Panc1 (cell line): ENCODE data around the gene FOXN1.

ENCODE experiments used
- POLR2AphosphoS5 ChIP-seq: IDR thresholded peaks from 2 replicates; pipeline ENCODE4 v1.6.1; 2012; ENCODE audit warnings: mild to moderate bottlenecking, low read depth, low read length, moderate library complexity
- TCF7L2 ChIP-seq: IDR thresholded peaks from 2 replicates; pipeline ENCODE4 v1.6.1; 2011; ENCODE audit warnings: mild to moderate bottlenecking, low read depth, low read length, inconsistent platforms
- TF ChIP-seq, protein P1 (sequence below): fragments of 450-650 bp; IDR thresholded peaks from 2 replicates; pipeline ENCODE4 v1.5.1; 2017; ENCODE audit warnings: mild to moderate bottlenecking
- TF ChIP-seq, protein P2 (sequence below), 2 experiments: IDR thresholded peaks; 2 replicates each; pipeline ENCODE4 v1.6.1; 2011 to 2012; ENCODE audit warnings: low read depth in 2 of 2, control low read depth in 1 of 2, low read length in 1 of 2, mild to moderate bottlenecking in 1 of 2, moderate library complexity in 1 of 2; ENCODE audit not compliant: insufficient read depth in 1 of 2

DNA sequence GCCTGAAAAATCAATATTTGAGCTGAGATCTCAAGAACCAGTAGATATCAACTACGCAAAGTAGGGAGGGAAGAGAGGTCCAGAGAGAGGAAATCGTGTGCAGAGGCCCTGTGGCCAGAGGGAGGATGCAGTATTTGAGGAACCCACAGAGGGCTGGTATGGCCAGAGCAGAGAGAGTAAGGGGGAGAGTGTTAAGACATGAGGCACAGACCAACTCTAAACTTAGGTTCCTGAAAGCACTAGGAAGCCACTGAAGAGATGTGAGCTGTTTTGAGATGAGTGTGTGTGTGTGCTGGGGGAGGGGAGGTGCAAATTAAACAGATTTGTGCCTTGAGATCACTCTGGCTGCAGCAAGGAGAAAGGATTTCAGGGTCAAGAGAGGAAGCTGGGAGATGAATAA is 21.9 kb upstream of the FOXN1 start:
- TF ChIP-seq, protein P1, sequence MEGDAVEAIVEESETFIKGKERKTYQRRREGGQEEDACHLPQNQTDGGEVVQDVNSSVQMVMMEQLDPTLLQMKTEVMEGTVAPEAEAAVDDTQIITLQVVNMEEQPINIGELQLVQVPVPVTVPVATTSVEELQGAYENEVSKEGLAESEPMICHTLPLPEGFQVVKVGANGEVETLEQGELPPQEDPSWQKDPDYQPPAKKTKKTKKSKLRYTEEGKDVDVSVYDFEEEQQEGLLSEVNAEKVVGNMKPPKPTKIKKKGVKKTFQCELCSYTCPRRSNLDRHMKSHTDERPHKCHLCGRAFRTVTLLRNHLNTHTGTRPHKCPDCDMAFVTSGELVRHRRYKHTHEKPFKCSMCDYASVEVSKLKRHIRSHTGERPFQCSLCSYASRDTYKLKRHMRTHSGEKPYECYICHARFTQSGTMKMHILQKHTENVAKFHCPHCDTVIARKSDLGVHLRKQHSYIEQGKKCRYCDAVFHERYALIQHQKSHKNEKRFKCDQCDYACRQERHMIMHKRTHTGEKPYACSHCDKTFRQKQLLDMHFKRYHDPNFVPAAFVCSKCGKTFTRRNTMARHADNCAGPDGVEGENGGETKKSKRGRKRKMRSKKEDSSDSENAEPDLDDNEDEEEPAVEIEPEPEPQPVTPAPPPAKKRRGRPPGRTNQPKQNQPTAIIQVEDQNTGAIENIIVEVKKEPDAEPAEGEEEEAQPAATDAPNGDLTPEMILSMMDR: no peak
- TF ChIP-seq, protein P2, sequence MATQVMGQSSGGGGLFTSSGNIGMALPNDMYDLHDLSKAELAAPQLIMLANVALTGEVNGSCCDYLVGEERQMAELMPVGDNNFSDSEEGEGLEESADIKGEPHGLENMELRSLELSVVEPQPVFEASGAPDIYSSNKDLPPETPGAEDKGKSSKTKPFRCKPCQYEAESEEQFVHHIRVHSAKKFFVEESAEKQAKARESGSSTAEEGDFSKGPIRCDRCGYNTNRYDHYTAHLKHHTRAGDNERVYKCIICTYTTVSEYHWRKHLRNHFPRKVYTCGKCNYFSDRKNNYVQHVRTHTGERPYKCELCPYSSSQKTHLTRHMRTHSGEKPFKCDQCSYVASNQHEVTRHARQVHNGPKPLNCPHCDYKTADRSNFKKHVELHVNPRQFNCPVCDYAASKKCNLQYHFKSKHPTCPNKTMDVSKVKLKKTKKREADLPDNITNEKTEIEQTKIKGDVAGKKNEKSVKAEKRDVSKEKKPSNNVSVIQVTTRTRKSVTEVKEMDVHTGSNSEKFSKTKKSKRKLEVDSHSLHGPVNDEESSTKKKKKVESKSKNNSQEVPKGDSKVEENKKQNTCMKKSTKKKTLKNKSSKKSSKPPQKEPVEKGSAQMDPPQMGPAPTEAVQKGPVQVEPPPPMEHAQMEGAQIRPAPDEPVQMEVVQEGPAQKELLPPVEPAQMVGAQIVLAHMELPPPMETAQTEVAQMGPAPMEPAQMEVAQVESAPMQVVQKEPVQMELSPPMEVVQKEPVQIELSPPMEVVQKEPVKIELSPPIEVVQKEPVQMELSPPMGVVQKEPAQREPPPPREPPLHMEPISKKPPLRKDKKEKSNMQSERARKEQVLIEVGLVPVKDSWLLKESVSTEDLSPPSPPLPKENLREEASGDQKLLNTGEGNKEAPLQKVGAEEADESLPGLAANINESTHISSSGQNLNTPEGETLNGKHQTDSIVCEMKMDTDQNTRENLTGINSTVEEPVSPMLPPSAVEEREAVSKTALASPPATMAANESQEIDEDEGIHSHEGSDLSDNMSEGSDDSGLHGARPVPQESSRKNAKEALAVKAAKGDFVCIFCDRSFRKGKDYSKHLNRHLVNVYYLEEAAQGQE (IDR thresholded peaks at IDR 0.05; ENCODE audit: insufficient read depth in 1 of 2, low read depth in 2 of 2, low read length in 1 of 2): no peak
- TF ChIP-seq TCF7L2: no peak
- TF ChIP-seq POLR2AphosphoS5: no peak
